Uterus (tissue), 4 donors: ENCODE data around the gene PKNOX2. TPM values are rescaled to one million over a fixed set of nuclear protein-coding genes. Genes with fewer than 3 reads are reported as not detected.

Source experiments
- DNase-seq, 2 donors: peaks; one replicate each; pipeline ENCODE4 v3.0.0-alpha.2; 2019 to 2020
- H3K27ac ChIP-seq, 2 donors: fragments of 200-600 bp; sonication (generic); 1 replicate in 1 of 2; 2 replicates in 1 of 2; pipeline ENCODE4 v1.5.1; 2016 to 2018
- H3K27me3 ChIP-seq, 2 donors: fragments of 200-600 bp; sonication (generic); one replicate each; pipeline ENCODE4 v1.5.1; 2018 to 2019; ENCODE audit warnings: control low read depth in 1 of 2
- H3K36me3 ChIP-seq, 2 donors: fragments of 200-600 bp; sonication (generic); one replicate each; pipeline ENCODE4 v1.5.1; 2019; ENCODE audit warnings: control low read depth in 1 of 2
- H3K4me1 ChIP-seq, 2 donors: fragments of 200-600 bp; sonication (generic); one replicate each; pipeline ENCODE4 v1.5.1; 2018 to 2019; ENCODE audit warnings: control low read depth in 1 of 2
- H3K4me3 ChIP-seq, 2 donors: fragments of 200-600 bp; sonication (generic); 1 replicate in 1 of 2; 2 replicates in 1 of 2; pipeline ENCODE4 v1.5.1; 2018 to 2019; ENCODE audit warnings: mild to moderate bottlenecking in 1 of 2
- H3K9me3 ChIP-seq, 2 donors: fragments of 200-600 bp; sonication (generic); one replicate each; pipeline ENCODE4 v1.5.1; 2019; ENCODE audit warnings: control low read depth in 1 of 2
- CTCF ChIP-seq, 4 experiments: fragments of 200-600 bp in 2 of 4; fragments of 450-650 bp in 2 of 4; sonication (generic) in 2 of 4; IDR thresholded peaks; one replicate each; pipeline ENCODE4 v1.5.1; 2016 to 2019; ENCODE audit warnings: antibody characterized with exemption in 4 of 4, mild to moderate bottlenecking in 2 of 4, moderate library complexity in 1 of 4
- POLR2A ChIP-seq, 2 donors: fragments of 450-650 bp; IDR thresholded peaks; one replicate each; pipeline ENCODE4 v1.6.1; 2016; ENCODE audit warnings: antibody characterized with exemption in 2 of 2, mild to moderate bottlenecking in 1 of 2, moderate library complexity in 1 of 2
- intact Hi-C: fragments of 100-400 bp; cut with DNase I; formaldehyde crosslinking; loops from one replicate; pipeline ENCODE4 v1.15.1; 2023; ENCODE audit warnings: low total_unique reads
- total RNA-seq, 4 donors: library from RNA; depleted of rRNA in 3 of 4; stranded (reverse); fragments of >200 nt in 3 of 4; gene quantifications; one replicate each; pipeline versions ENCODE4 v1.1.0 to v1.2.4, GENCODE V29; 2014 to 2023
- donor health status: DM: yes; HTN: yes; CAD: no.

The PKNOX2 gene
- total RNA-seq, 4 donors from 2014 or later: 0.29 to 22.7 (median 3.3) TPM

GRCh38 chr11:125408311-125408711, 243.8 kb downstream of the PKNOX2 start:
- Histone ChIP-seq H3K27me3 (no peaks in the 10 kb centered on the region), H3K27ac (no peak overlapping the region), H3K4me3 (no peak overlapping the region), H3K36me3 (no peaks in the 10 kb centered on the region), H3K9me3 (no peaks in the 10 kb centered on the region), H3K4me1 (no peaks in the 10 kb centered on the region)
- peak in 1 of 2 donors; percentile 37 for DNase-seq
- TF ChIP-seq CTCF (IDR thresholded peaks at IDR 0.05) (no peak), POLR2A (IDR thresholded peaks at IDR 0.05) (no peak)
- intact Hi-C loops: no loop called here

- no peak overlapping the region for H3K27ac ChIP-seq
- H3K36me3 ChIP-seq: no peaks in the 10 kb centered on the region
- H3K4me3 ChIP-seq: no peak overlapping the region
- no peaks in the 10 kb centered on the region for H3K4me1 ChIP-seq
- no peak for DNase-seq
- H3K9me3 ChIP-seq: no peaks in the 10 kb centered on the region
- intact Hi-C loops: no loop called here
- H3K27me3 ChIP-seq: no peaks in the 10 kb centered on the region
- TF ChIP-seq POLR2A (IDR thresholded peaks at IDR 0.05) (no peak), CTCF (IDR thresholded peaks at IDR 0.05) (no peak)
These were observed 245.5 kb downstream of the PKNOX2 start for GRCh38 chr11:125410091-125410490.

GRCh38 chr11:125412177-125412496, 247.6 kb downstream of the PKNOX2 start:
- Histone ChIP-seq H3K4me3 (no peak overlapping the region), H3K4me1 (no peaks in the 10 kb centered on the region), H3K36me3 (no peaks in the 10 kb centered on the region), H3K27me3 (no peaks in the 10 kb centered on the region), H3K9me3 (no peaks in the 10 kb centered on the region), H3K27ac (no peak overlapping the region)
- TF ChIP-seq CTCF (IDR thresholded peaks at IDR 0.05) (no peak), POLR2A (IDR thresholded peaks at IDR 0.05) (no peak)
- DNase-seq: no peak
- intact Hi-C loops: no loop called here

- Histone ChIP-seq H3K27ac (no peak overlapping the region), H3K4me3 (no peak overlapping the region), H3K4me1 (no peaks in the 10 kb centered on the region), H3K36me3 (no peaks in the 10 kb centered on the region), H3K27me3 (no peaks in the 10 kb centered on the region), H3K9me3 (no peaks in the 10 kb centered on the region)
- intact Hi-C loops: no loop called here
- DNase-seq: no peak
- TF ChIP-seq CTCF (IDR thresholded peaks at IDR 0.05) (no peak), POLR2A (IDR thresholded peaks at IDR 0.05) (no peak)
These were observed 248.0 kb downstream of the PKNOX2 start for GRCh38 chr11:125412509-125412908.

GRCh38 chr11:125413226-125413625, 248.7 kb downstream of the PKNOX2 start:
- TF ChIP-seq CTCF (IDR thresholded peaks at IDR 0.05) (no peak), POLR2A (IDR thresholded peaks at IDR 0.05) (no peak)
- intact Hi-C loops: no loop called here
- Histone ChIP-seq H3K4me3 (no peak overlapping the region), H3K27ac (no peak overlapping the region), H3K36me3 (no peaks in the 10 kb centered on the region), H3K27me3 (no peaks in the 10 kb centered on the region), H3K9me3 (no peaks in the 10 kb centered on the region), H3K4me1 (no peaks in the 10 kb centered on the region)
- DNase-seq: no peak
